ENCODE measurements around the gene CNTN5.

The CNTN5 gene

DNA sequence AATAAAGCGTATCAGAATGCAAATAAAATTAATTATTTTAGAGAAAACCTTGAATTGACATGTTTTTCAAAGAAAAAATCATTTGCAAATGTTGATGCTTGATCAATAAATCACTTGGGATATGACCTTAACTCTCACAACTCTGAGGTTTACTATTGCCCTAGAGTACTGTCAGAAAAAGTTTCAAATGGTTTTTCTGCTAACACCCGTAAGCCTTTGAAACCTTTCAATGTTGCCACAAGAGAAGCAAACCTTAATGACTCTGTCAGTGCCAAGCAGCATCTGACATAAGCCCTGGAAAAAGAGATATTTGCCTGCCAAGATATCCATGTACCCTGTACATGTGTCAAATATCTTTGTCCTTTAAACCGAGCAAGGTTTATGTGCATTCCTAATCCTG, 1282.1 kb downstream of the CNTN5 start:
- no peak for DNase-seq
- in situ Hi-C loops (cut with MboI; ENCODE audit: low pct_unique_long_range_greater_than_20kb, low sequenced_read_pairs), result no loop called here

DNA sequence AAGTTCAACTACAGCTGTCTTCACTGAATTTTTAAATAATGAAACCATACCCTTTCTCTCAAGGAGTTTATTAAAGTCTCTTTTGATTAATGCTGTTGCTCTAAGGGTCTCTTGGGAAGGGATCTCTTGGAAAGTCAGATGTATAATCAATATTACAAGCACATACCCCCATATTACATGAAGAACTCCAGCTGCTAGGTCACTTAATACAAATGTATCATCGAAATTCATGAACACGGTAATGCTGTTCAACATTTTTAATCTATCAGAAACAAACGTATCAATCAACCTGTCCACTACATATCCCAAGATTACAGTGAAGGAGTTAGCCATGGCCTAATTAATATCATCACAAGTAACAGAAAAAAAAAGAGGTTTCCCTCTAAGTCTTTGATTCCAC, 1283.1 kb downstream of the CNTN5 start:
- in situ Hi-C loops (cut with MboI; ENCODE audit: low pct_unique_long_range_greater_than_20kb, low sequenced_read_pairs), result no loop called here
- DNase-seq, result no peak

DNA sequence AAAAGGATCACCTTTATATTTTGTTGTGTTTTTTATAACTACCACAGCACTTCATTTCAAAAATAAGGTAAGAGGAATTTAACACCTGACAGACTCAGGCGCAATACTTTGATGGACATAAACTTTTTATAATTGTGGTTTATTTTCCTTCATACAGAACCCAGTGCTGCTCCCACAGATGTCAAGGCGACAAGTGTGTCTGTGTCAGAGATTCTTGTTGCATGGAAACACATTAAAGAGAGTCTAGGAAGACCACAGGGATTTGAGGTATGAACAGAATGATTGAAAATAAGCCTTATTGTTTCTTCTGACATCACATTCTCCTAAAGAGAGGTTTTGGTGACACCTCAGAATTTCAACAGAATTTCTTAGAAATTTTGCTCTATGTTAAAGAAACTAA, 1287.5 kb downstream of the CNTN5 start:
- DNase-seq, result no peak
- in situ Hi-C loops (cut with MboI; ENCODE audit: low pct_unique_long_range_greater_than_20kb, low sequenced_read_pairs), result no loop called here

DNA sequence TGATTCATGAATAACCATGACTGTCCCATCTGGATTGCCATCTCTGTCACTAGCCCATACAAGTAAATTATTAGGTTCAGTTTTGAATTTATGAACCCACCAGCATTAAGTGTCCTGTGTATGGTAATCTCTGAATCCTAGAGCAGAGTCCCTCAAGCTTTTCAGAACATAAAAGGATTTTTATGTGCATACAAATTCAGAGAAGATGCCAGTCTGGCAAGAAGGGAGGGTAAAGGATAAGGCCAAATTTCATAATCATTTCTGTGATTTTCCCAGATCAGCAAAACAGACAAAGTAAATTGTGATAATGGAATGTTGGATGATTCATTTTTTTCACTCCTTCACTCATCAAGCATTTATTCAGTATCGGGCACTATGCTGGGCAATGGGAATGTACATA, 1295.2 kb downstream of the CNTN5 start:
- in situ Hi-C loops (cut with MboI; ENCODE audit: low pct_unique_long_range_greater_than_20kb, low sequenced_read_pairs), result no loop called here
- DNase-seq, result no peak

DNA sequence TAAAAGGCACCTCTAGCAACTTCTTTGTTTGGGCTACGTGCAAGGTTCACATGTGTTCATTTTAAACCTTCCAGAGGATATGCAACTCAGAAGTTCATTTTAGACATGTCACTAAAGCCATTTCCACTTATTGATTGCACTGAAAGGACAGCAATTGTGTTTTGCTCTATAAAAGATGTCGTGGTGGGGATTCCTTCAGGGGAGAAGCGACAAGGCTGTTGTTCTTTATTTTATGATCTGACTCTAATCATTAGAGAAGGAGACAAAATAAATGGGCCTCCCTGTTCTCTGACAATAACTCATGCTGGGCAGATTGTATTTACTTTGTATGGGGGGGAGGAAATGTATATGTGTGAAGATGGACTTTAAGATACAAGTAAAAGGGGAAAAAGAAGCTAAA, 1296.2 kb downstream of the CNTN5 start:
- no peak for DNase-seq
- in situ Hi-C loops (cut with MboI; ENCODE audit: low pct_unique_long_range_greater_than_20kb, low sequenced_read_pairs), result no loop called here

DNA sequence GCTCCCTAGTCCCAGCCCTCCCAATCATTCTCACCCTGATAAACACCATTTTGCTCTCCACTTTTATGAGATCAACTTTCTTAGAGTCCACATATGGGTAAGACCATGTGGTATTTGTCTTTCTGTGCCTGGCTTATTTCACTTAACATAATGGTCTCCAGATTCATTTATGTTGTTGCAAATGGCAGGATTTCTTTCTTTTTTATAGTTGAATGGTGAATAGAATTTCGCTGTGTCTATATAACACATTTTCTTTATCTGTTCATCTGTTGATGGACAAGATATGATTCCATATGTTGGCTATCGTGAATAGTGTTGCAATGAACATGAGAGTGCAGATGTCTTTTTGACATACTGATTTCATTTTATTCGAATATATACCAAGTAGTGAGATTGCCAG, 1298.9 kb downstream of the CNTN5 start:
- DNase-seq, result no peak
- in situ Hi-C loops (cut with MboI; ENCODE audit: low pct_unique_long_range_greater_than_20kb, low sequenced_read_pairs), result no loop called here

DNA sequence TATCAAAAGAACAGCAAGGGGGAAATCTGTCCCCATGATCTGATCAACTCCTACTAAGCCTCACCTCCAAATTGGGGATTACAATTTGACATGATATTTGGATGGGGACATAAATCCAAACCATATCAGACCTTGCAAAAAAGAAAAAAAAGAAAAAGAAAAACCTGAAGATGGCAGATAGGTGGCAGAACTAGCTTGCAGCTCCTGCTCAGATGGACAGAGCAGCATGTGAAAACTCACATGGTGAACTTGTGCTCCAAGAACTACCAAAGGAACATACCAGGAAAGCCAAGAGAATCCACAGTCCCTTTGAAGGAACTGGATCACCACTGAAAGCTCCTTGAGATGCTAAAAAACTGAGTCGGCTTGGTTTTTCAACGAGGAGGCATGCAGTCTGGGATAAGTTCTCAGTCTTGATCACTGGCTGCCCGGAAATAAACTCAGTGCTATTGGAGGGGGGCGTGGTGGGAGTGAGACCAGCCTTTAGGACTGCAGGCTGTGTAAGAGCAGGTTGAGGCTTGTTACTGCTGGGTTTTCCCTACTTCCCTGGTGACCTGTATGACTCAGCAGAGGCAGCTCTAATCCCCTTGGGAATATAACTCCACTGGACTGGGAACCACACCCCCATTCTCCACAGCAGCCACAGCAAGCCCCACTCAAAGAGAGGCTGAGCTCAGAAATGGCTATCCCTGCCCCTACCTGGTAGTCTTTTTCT, 1308.0 kb downstream of the CNTN5 start:
- no peak for DNase-seq
- in situ Hi-C loops (cut with MboI; ENCODE audit: low pct_unique_long_range_greater_than_20kb, low sequenced_read_pairs), result no loop called here

DNA sequence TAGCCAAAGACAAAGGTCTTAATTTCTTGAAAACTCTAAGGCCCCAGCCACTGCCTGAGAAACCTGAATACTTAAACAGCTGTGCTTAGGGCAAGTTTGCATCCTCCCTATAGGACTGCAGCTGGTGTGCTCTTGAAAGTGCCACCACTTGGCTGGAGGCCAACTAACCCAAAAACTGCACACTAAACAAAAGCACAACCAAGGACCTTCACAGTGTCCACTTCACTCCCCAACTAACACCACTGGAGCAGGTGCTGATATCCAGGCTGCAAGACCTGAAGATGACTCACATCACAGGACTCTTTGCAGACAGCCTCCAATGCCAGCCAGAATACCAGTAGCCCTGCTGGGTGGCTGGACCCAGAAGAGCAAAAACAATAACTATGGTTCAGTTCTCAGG, 1308.6 kb downstream of the CNTN5 start:
- no peak for DNase-seq

DNA sequence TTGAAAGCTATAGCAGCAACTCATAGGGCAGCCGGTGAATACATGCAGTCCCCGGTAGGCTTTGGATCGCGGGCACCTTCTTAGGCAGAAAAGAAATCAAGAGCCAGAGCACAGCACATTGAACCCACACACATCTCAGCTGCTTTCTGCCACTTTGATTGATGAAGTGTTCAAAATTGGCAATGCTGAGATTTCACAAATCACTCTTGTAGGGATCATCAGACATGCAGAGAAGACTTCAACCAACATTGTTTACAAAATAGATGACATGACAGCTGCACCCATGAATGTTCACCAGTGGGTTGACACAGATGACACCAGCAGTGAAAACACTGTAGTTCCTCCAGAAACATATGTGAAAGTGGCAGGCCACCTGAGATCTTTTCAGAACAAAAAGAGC, 1316.1 kb downstream of the CNTN5 start:
- DNase-seq, result no peak
- in situ Hi-C loops (cut with MboI; ENCODE audit: low pct_unique_long_range_greater_than_20kb, low sequenced_read_pairs), result no loop called here

More for the DNA sequence above, 1308.6 kb downstream of the CNTN5 start:
- in situ Hi-C loops (cut with MboI; ENCODE audit: low pct_unique_long_range_greater_than_20kb, low sequenced_read_pairs), result no loop called here

DNA sequence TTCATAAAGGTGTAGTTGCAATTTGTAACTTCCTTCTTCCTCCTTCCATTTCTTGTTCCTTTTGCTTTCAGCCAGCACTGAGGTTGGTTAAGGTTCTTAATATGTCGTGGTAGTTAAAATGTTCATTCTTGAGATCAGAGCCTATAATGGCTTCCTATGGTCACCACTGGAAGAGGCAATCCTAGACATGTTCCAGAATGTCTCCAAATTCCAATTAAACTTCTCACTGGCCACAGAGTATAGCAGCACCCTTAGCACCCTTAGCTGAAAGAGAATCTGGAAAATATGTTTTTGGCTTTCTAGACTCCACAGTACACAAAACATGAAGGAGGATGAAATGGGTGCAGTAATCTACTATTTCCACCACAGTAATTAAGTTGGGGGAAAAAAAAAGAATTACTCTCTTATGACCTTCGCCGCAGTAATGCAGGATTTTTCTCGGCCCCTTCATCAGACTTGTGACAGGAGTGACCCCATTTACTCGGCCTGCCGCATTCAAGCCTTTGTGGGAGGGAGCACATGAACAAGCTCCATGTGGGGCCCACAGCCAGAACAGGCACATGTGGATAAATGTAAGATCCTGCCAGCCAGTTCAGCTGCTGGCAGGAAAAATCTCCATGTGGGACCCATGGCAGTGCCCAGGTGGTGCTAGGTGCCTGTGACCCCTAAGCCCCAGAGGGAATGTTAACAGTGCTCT, 1317.5 kb downstream of the CNTN5 start:
- DNase-seq, result no peak
- in situ Hi-C loops (cut with MboI; ENCODE audit: low pct_unique_long_range_greater_than_20kb, low sequenced_read_pairs), result no loop called here

DNA sequence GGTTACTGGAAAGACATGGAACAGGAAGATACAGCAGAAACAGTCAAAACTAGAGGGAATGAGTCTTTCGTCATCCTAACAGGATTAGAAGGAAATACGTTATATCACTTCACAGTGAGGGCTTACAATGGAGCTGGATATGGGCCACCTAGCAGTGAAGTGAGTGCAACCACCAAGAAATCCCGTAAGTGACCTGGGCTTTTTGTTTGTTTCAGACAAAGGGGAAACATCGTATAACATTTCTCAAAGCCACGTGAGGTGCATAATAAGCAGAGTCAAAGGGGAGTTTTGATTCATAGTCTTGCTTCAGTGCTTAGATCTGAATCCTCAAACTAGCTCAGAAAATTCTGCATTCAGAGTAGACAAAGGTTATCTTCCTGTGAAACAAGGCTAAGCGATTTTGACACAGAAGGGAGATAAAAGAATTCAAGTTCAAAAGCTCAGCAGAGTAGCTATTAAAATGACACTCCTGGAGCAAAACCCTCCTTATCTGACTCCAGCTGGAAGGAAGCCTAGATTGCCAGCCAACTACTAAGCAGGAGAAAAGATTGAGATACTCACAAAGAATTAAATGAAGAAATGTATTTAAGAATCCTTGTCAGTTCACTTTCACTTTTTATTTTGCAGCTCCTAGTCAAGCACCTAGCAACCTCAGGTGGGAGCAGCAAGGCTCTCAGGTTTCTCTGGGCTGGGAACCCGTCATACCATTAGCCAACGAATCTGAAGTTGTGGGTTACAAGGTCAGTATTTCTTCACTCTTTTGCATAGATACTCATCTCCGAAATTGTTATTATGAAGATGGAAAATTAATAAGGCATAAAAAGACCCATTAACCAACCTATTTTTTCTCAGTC, 1319.9 kb downstream of the CNTN5 start:
- in situ Hi-C loops (cut with MboI; ENCODE audit: low pct_unique_long_range_greater_than_20kb, low sequenced_read_pairs), result no loop called here
- DNase-seq, result no peak

DNA sequence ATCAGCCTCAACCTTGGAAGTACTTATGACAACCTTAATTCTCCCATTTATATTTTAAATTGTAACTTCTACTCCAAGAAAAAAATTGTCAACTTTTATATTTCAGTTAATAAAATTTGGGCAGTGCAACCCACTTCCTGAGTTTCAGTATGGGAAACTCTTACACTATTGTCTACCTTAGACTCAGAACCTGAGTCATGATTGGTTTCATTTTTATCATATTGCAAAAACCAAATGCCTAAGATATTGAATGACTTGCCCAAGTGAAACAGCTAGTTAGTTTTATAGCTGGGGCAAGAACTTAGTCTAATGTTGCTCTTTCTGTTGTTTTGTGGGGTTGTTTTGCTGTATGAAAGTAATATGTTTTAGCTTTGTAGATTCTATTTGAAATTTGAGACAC, 1332.3 kb downstream of the CNTN5 start:
- DNase-seq, result no peak
- in situ Hi-C loops (cut with MboI; ENCODE audit: low pct_unique_long_range_greater_than_20kb, low sequenced_read_pairs), result no loop called here

DNA sequence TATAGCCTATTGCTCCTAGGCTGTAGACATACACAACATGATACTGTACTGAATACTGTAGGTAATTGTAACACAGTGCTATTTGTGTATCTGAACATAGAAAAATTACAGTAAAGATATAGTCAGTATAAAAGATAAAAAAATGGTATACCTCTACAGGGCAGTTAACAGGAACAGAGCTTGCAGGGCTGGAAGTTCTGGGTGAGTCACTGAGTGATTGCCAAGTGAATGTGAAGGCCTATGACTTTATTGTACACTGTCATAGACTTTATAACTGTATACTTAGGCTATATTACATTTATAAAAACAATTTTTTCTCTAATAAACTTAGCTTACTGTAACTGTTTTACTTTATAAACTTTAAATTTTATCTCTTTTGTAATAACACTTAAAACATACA, 1334.0 kb downstream of the CNTN5 start:
- DNase-seq, result no peak
- in situ Hi-C loops (cut with MboI; ENCODE audit: low pct_unique_long_range_greater_than_20kb, low sequenced_read_pairs), result no loop called here

DNA sequence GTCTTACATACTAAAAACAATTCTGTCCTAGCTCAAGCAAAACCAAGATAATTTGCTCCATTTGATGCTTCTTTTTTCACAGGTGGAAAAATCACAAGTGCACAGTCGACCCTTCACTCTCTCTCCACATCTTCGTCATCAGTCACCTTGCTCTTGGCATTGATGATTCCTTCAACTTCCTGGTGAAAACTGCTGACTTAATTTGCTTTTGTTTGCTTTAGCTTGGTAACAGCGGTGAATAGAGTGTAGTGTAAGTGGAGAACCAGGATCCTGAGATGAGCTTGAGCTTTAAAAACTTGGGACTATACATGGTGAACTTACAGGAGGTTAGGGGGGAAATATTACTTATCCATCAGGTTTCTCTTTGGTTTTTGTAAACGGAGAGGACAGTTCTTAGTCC, 1335.3 kb downstream of the CNTN5 start:
- in situ Hi-C loops (cut with MboI; ENCODE audit: low pct_unique_long_range_greater_than_20kb, low sequenced_read_pairs), result no loop called here

DNA sequence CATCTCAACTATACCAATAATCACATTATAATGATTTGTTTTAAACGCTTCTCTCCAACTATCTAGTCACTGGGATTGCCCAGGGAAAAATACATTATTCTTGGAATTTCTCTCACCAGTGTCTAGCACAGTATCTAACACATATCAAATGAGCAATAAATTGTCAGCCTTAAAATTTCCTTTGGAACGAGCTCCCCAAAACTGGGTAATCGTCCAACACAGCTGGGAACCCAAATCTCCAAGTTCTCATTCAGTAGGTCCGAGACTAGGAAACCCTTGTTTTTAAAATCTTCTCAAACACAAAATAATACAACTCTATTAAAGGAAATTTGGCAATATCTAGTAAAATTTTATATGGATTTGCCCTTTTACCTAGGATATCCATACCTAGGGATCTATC, 1338.5 kb downstream of the CNTN5 start:
- in situ Hi-C loops (cut with MboI; ENCODE audit: low pct_unique_long_range_greater_than_20kb, low sequenced_read_pairs), result no loop called here
- no peak for DNase-seq

More for the DNA sequence above, 1335.3 kb downstream of the CNTN5 start:
- no peak for DNase-seq

DNA sequence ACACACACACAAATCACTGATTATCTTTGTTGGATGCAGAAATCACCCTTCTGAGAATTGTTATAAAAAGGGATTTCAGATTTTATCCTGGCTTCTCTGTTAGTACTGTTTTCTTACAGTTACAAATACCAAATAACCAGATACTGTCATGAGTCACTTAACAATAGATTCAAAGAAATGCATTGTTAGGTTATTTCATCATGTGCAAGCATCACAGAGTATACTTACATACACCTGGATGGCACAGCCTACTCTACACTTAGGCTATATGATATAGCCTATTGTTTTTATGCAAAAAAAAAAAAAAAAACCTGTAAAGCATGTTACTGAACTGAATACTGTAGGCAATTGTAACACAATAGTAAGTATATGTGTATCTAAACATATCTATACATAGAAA, 1347.1 kb downstream of the CNTN5 start:
- DNase-seq, result no peak
- in situ Hi-C loops (cut with MboI; ENCODE audit: low pct_unique_long_range_greater_than_20kb, low sequenced_read_pairs), result no loop called here

DNA sequence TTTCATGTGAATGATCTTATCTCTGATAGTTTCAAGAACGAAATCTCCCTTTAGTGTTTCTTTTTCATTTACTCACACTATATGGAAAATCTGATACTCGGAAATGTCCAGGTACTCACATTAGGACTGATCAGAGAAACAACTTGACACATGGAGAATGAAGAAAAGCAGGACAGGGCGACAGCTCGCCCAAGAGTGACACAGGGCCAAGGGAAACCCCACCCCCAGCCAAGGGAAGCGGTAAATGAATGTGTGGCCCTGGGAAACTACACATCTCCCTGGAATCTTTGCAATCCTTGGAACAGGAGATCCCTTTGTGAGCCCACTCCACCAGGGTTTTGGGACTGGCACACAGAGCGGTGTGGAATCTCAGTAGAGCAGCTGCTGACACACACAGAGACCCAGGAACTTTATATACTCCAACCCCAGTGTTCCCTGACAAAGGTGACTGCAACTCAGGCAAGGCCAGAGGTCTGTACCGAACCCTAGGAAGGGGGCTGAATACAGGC, 1362.7 kb downstream of the CNTN5 start:
- DNase-seq, result no peak
- in situ Hi-C loops (cut with MboI; ENCODE audit: low pct_unique_long_range_greater_than_20kb, low sequenced_read_pairs), result no loop called here

DNA sequence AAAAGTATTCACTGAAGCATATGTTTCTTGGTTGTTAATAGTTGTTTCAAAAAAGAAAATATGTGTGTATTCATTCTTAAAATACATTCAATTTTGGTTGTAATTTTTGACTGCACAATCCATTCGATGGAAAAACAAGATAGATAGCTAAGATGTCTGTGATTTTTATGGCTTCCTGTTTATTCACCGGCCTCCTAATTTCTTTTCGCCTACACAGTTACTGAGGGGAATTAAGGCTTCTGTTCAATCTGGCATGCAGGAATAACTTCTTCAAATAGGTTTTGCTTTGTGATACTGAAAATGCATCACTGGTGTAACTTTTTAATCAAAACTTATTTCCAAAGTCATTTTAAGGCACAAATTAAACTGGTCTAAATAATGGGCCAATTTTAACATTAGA, 1375.5 kb downstream of the CNTN5 start:
- in situ Hi-C loops (cut with MboI; ENCODE audit: low pct_unique_long_range_greater_than_20kb, low sequenced_read_pairs), result no loop called here
- DNase-seq, result no peak

DNA sequence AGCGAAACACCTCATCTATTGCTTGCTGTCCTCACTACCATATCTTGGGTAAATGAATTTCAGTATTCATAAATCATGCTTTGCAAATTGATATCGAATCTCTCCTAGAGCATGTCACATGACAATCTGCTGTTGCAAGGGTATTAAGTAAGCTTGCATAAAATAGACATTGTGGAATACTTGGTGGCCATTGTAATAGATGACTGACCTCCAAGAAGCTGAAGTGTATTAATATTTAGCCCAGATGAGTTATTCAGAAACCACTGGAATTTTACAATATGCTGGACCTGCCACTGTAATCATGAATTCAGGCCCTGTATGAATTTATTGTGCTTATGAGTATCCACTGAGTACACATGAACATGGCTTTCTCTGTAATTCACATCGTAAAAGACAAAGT, 1376.7 kb downstream of the CNTN5 start:
- in situ Hi-C loops (cut with MboI; ENCODE audit: low pct_unique_long_range_greater_than_20kb, low sequenced_read_pairs), result no loop called here
- no peak for DNase-seq

DNA sequence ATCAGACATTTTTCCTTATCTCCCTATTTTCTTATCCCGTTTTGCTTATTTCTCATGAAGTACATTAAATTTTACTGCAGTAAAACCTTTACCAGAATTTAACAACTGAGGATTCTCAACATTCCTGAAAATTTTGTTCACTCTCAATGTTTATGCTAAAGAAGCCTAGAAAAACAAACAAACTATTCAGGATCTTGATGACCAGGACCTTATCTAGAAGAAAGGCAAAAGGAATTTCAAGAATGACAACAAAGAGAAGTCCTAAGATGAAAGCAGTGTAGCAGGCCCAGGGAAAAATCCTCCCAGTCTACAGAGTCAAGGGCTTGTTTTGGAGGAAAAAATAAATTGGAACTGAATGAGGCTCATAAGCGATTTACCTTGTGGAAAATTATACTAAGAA, 1383.1 kb downstream of the CNTN5 start:
- in situ Hi-C loops (cut with MboI; ENCODE audit: low pct_unique_long_range_greater_than_20kb, low sequenced_read_pairs), result no loop called here
- no peak for DNase-seq

Measured in KBM-7 (cell line).